Measurements from ENCODE around the gene AHNAK2.

GRCh38 chr14:104966261-104966865, 11.8 kb downstream of the AHNAK2 start:
- TF ChIP-seq CTCF (IDR thresholded peaks at IDR 0.05) (no peak), POLR2A (IDR thresholded peaks at IDR 0.05) (no peak), POLR2AphosphoS5 (IDR thresholded peaks at IDR 0.05) (no peak)
